GM18498 (cell line): Measurements from ENCODE around the gene MZF1.

Experiments
- ATAC-seq: cut with Tn5 transposase; IDR thresholded peaks from one replicate; pipeline ENCODE4 v1.9.1; 2021; ENCODE audit warnings: mild to moderate bottlenecking, moderate library complexity; ENCODE audit not compliant: unreplicated experiment

MZF1 gene

GRCh38 chr19:58570770-58571574 lies 2.2 kb downstream of the MZF1 start:
- ATAC-seq = no peak

- no peak for ATAC-seq
Observed at GRCh38 chr19:58569943-58570670, 3.0 kb downstream of the MZF1 start.

GRCh38 chr19:58569191-58569942 lies 3.8 kb downstream of the MZF1 start:
- no peak for ATAC-seq

- ATAC-seq = no peak
Observed at GRCh38 chr19:58568453-58569130, 4.5 kb downstream of the MZF1 start.

GRCh38 chr19:58566989-58567388 lies 6.1 kb downstream of the MZF1 start:
- ATAC-seq = no peak

- ATAC-seq = no peak
Observed at GRCh38 chr19:58563823-58564222, 9.3 kb downstream of the MZF1 start.

GRCh38 chr19:58563034-58563573 lies 10.0 kb downstream of the MZF1 start:
- ATAC-seq = no peak

GRCh38 chr19:58562122-58563033 lies 10.8 kb downstream of the MZF1 start:
- ATAC-seq = no peak

- no peak for ATAC-seq
Observed at GRCh38 chr19:58561373-58562121, 11.6 kb downstream of the MZF1 start.

- no peak for ATAC-seq
Observed at GRCh38 chr19:58560921-58561320, 12.2 kb downstream of the MZF1 start.

GRCh38 chr19:58560007-58560887 lies 12.9 kb downstream of the MZF1 start:
- ATAC-seq = no peak

GRCh38 chr19:58559275-58560006 lies 13.7 kb downstream of the MZF1 start:
- peak; percentile 28 for ATAC-seq

- peak; percentile 66 for ATAC-seq
Observed at GRCh38 chr19:58558623-58559274, 14.4 kb downstream of the MZF1 start.

- peak; percentile 1 for ATAC-seq
Observed at GRCh38 chr19:58558066-58558622, 15.0 kb downstream of the MZF1 start, which contains the start of gene UBE2M. TSS of gene UBE2M (minus strand) at chr19:58558611. CDS start at chr19:58558381, 230 bp downstream.

- ATAC-seq = no peak
Observed at GRCh38 chr19:58557221-58558065, 15.7 kb downstream of the MZF1 start.
